HT1080 (cell line): ENCODE measurements around the gene AGPAT1. TPM values are rescaled to one million over a fixed set of nuclear protein-coding genes. Genes with fewer than 3 reads are reported as not detected.

Experiments used
- DNase-seq: peaks from one replicate; pipeline ENCODE4 v3.0.0-alpha.2; 2015; ENCODE audit warnings: low read depth
- total RNA-seq: library from RNA; depleted of rRNA; stranded (reverse); fragments of >200 nt; shearing (Covaris generic); gene quantifications from 2 replicates; pipeline ENCODE4 v1.2.3, GENCODE V29; 2014

Gene AGPAT1
- total RNA-seq, 1 experiment from 2014 or later = 89.2 TPM

- DNase-seq = no peak
Measured at GRCh38 chr6:32173051-32173727, 2.7 kb downstream of the AGPAT1 start.

GRCh38 chr6:32171234-32171633, 4.7 kb downstream of the AGPAT1 start:
- DNase-seq = no peak

GRCh38 chr6:32170294-32170693, 5.6 kb downstream of the AGPAT1 start:
- DNase-seq = no peak

GRCh38 chr6:32168807-32169591, 6.9 kb downstream of the AGPAT1 start:
- DNase-seq = no peak

GRCh38 chr6:32168350-32168749, 7.5 kb downstream of the AGPAT1 start:
- DNase-seq = no peak

- no peak for DNase-seq
Measured at GRCh38 chr6:32167761-32168262, 8.1 kb downstream of the AGPAT1 start.

GRCh38 chr6:32167154-32167760, 8.6 kb downstream of the AGPAT1 start:
- DNase-seq = no peak

- no peak for DNase-seq
Measured at GRCh38 chr6:32166411-32167061, 9.3 kb downstream of the AGPAT1 start.

- no peak for DNase-seq
Measured at GRCh38 chr6:32164295-32164694, 11.6 kb downstream of the AGPAT1 start, which contains the start of gene EGFL8. TSS of gene EGFL8 (plus strand) at chr6:32164595. CDS start at chr6:32166166, 1,571 bp downstream.

GRCh38 chr6:32163559-32164258, 12.2 kb downstream of the AGPAT1 start:
- DNase-seq = no peak

- DNase-seq = no peak
Measured at GRCh38 chr6:32158052-32158451, 17.8 kb downstream of the AGPAT1 start.

GRCh38 chr6:32156891-32157290, 19.0 kb downstream of the AGPAT1 start:
- DNase-seq = no peak

GRCh38 chr6:32154514-32155161, 21.2 kb downstream of the AGPAT1 start:
- DNase-seq = peak; percentile 50

- DNase-seq = peak; percentile 85
Measured at GRCh38 chr6:32153564-32154513, 22.0 kb downstream of the AGPAT1 start, which contains the start of gene PPT2. TSS of gene PPT2 (plus strand) at chr6:32154141. CDS start at chr6:32154595, 454 bp downstream.

GRCh38 chr6:32152769-32153563, 22.9 kb downstream of the AGPAT1 start:
- DNase-seq = no peak

GRCh38 chr6:32151863-32152768, 23.8 kb downstream of the AGPAT1 start, which contains the start of gene PRRT1:
TSS of gene PRRT1 (minus strand) at chr6:32151939. CDS start at chr6:32151827, 112 bp downstream.
- no peak for DNase-seq
